ENCODE results near the gene FOXO3B.
A peak's percentile ranks its signal among the peaks of the same experiment; 100 is the strongest.
"Not testable (repeated sequence)": the region's sequence is repeated elsewhere in the genome, so short reads cannot be mapped to it uniquely, and the experiment has no call there.

The FOXO3B gene

DNA sequence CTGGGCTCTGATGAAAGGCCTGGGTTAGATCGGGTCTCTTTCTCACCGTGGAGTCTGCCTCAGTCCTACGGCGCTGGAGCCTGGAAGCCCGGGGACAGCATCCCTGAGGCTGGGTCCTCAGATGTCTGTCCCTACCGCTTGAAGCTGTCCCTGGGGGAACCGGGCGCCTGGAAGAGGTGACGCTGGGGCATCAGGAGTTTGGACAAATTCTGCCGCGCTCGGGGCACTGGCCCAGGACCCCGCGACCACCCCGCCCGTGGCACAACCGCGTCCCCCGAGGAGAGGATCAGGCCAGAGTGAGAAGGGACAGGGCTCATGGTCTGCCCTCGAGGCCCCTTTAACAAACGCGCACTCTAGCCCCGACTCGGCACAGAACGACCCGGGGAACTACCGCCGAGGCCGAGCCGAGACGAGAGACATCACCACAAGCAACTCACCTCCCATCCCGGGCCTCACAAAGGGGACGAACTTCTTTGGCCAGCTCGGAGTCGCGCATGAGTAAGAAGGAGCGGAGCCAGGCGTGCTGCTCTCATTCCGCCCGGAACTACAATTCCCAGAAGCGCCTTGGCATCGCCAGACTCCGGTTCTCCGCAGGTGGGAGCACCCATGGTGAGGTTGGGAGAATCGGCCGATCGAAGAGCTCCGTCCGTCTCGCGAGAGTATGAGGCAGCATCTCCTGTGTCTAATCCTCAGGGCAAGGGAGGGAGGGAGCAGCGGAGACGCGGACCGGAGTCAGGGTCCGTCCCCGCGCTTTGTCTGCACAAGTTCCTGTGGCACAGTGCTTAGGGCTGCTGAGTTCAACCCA, at the start of gene FOXO3B:
TSS of gene FOXO3B (minus strand) at position 548 of the 805 bp plus-strand sequence. CDS start 663 bp downstream, outside the sequence.
- peak; percentile 92 for DNase-seq (ENCODE audit: low read depth)

GRCh38 chr17:18723509-18723908, 41.4 kb upstream of the FOXO3B start:
- DNase-seq (ENCODE audit: low read depth): not testable (repeated sequence)

GRCh38 chr17:18722612-18723011, 40.5 kb upstream of the FOXO3B start:
- not testable (repeated sequence) for DNase-seq (ENCODE audit: low read depth)

DNA sequence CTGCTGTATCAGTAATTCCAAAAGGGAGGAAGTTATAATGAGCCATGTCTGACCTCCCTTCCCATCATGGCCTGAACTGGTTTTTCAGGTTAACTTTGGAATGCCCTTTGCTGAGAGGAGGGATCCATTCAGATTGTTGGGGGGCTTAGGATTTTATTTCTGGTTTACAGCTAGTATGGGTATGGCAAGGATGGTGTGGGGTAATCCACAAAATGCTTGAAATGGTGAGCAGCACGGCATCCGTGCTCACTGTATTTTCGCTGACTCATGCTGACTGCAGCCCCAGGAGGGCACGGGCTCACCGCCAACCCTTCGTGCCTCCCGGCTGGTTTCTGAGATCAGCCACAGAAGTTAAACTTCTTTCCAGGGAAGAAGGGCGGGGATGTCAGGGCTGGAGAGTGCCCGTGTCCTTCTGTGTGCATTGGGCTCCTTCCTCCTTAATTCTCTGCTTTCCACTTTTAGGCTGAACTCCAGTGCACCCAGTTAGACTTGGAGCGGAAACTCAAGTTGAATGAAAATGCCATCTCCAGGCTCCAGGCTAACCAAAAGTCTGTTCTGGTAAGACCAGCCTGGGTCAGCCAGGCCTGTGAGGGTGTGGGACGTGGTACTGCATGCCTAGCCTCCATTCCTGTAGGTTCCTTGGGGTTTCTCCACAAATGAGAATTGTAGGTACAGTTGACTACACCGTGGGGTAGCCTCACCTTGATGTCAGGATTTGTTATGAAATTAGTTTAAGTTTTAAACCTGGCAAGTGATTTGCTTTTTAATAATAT, 39.8 kb upstream of the FOXO3B start:
- DNase-seq (ENCODE audit: low read depth): not testable (repeated sequence)

DNA sequence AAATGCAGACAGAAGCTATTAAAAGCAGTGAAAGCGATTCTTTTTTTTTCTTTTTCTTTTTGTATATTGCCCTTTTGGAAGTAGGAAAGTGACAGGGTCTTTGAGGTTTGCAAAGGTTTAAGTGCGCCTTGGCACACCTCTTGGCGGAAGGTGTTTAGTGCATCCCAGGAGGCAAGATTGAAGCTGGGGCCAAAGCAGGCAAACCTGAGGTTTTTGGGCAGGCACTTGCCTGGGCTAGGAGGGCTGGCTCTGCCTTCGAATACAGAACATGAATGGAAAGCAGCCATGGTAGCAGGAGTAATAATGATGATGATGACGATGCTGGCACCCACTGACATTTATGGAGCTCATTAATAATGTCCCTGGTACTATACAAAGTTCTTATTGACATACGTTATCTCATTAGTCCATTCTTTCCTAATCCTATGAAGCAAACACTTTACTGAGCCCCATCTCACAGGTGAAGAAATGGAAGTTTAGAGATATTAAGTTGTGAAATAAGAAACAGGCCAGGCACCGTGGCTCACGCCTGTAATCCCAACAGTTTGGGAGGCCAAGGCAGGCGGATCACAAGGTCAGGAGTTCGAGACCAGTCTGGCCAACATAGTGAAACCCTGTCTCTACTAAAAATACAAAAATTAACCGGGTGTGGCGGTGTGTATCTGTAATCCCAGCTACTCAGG, 37.5 kb upstream of the FOXO3B start:
- not testable (repeated sequence) for DNase-seq (ENCODE audit: low read depth)

GRCh38 chr17:18718643-18719427, 36.7 kb upstream of the FOXO3B start:
- DNase-seq (ENCODE audit: low read depth): not testable (repeated sequence)

DNA sequence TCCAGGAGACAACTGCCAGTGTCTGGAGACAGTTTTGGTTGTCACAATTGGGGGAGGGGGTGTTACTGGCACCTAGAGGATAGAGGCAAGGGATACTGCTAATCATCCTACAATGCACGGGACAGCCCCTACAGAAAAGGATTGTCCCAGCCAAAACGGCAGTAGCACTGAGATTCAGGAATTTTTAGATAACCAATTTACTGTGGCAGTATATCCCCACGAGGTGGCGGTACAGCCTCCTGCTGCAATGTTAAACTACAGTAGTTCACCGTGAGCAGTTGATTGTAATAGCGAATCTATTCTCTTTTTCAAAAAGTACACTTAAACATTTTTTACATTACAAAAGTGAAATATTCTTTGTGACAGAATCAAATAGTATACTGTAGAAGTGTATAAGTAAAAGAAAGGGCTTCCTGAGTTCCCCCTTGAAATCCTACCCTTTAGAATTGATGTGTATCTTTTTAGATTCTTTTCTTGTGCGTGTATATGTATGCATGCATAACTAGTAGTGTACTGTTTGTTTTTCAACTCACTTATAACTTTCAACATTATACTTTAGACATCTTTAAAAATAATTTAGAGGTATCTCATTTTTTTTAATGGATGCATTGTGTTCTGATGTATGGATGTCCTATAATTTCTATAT, 30.4 kb upstream of the FOXO3B start:
- peak; percentile 43 for DNase-seq (ENCODE audit: low read depth)

GRCh38 chr17:18708215-18708614, 26.1 kb upstream of the FOXO3B start:
- DNase-seq (ENCODE audit: low read depth): not testable (repeated sequence)

DNA sequence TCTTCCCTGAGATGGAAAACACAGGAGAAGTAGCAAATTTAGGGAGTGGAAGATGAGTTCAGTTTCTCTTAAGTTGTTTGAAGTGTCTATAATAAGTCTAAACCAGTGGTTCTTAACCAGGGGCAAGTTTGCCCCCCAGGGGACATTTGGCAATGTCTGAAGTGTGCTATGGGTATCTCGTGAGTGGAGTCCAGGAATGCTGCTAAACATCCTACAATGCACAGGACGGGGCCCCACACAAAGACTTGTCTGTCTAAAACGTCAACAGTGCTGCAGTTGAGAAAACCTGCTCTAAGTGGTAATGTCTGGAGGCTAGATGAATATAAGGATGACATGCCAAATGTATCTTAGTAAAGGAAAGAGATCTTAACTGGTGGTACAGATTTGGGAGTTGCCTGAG, 23.8 kb upstream of the FOXO3B start:
- not testable (repeated sequence) for DNase-seq (ENCODE audit: low read depth)

DNA sequence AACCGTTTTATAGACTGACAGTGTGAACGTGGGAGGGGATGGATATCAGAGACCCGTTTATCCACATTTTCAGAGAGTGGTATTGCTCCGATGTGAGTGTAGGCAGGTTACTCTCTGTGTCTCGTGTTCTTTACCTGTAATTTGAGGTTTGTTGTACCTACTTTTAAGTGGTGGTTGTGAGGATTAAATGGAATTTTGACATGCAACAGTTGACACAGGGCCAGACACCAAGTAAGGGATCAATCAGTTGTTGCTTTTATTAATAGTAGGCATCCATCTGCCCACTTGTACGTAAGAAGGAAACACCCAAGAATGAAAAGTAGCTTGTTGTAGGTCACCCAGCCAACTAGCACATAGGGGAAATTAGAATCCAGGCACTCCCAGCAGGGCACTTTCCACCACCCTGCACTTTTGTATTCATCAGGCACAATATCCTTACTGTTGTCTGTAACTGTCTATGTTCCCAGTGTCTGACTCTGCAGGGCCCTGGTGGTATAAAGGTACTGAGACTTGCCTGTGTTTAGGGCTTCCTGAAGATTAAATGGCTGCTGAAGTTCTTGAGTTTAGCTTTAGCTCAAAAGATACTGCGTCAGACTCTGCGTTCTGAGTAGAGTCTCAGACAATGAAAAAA, 16.5 kb upstream of the FOXO3B start:
- DNase-seq (ENCODE audit: low read depth): not testable (repeated sequence)

GRCh38 chr17:18695143-18695542, 13.0 kb upstream of the FOXO3B start:
- DNase-seq (ENCODE audit: low read depth): not testable (repeated sequence)

DNA sequence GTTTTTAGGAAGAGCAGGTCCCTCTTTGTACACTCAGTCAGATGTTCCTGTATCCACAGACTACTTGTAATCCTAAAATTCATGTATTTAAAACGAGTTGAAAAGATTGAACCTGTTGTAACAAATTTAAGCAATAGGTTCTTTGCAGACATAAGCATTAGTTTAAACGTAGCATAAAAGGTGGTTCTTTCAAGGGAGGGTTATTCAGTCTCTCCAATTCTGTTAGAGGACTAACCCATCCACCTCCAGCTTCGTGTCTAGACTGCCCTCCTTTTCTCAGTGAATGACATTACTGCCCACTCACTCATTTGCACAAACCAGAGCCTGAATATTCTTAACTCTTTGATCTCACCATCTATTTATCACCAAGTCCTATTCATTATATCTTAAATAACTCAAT, 554 bp upstream of the FOXO3B start:
- DNase-seq (ENCODE audit: low read depth): not testable (repeated sequence)

DNA sequence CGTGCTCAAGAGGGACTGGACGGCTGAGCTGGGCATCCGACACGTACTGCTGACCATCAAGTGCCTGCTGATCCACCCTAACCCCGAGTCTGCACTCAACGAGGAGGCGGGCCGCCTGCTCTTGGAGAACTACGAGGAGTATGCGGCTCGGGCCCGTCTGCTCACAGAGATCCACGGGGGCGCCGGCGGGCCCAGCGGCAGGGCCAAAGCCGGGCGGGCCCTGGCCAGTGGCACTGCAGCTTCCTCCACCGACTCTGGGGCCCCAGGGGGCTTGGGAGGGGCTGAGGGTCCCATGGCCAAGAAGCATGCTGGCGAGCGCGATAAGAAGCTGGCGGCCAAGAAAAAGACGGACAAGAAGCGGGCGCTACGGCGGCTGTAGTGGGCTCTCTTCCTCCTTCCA, 4.7 kb downstream of the FOXO3B start:
- not testable (repeated sequence) for DNase-seq (ENCODE audit: low read depth)

DNA sequence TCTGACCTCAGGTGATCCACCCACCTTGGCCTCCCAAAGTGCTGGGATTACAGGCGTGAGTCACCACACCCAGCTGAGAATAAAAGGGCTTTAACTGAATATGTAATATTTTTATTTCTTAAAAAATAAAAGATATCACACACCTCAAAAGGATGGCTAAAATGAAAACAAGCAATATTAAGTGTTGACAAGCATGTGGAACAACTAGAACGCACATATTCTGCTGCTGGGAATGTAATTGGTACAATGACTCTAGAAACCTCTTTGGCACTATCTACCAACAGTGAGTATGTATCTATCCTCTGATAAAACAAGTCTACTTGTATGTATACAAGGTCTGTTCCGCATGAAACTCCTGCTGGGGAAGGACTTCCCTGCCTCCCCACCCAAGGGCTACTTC, 5.2 kb downstream of the FOXO3B start:
- not testable (repeated sequence) for DNase-seq (ENCODE audit: low read depth)

GRCh38 chr17:18672395-18673227, 9.5 kb downstream of the FOXO3B start:
- not testable (repeated sequence) for DNase-seq (ENCODE audit: low read depth)

DNA sequence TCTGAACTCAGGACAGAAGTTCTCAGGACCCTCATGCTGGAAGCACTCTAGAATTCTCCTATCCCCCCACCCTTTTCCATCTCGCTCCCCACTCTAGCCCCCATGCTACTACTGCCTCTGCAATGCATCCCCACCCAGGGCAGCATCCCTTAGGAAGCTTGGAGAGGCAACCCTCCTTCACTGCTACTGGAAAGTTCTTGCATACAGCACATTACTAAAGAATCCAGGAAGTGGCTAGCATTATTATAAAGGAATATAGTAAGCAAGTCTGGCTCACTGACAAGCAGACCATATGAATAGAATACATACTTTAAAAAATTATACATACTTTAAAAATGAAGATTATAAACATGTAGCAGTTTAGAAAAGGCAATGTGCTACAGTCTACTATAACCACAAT, 13.5 kb downstream of the FOXO3B start:
- not testable (repeated sequence) for DNase-seq (ENCODE audit: low read depth)

DNA sequence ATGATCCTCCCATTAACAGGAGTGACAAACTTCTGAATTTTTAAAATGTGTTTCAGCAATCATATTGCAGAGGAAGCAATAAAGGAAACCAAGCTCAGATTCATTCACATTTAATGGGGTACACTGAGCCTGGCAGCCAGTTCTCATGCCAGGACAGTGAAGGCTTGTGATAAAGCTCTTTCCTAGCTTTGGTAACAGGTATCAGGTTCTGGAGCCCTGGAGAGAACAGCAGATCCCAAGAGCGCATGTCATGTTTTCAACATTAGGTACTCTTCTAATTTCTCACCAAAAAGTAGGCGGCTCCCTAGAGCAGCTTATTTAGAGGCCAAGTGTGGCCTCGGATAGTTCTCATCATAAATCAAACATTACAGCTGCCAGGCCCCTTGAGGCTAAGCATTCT, 14.6 kb downstream of the FOXO3B start:
- not testable (repeated sequence) for DNase-seq (ENCODE audit: low read depth)

DNA sequence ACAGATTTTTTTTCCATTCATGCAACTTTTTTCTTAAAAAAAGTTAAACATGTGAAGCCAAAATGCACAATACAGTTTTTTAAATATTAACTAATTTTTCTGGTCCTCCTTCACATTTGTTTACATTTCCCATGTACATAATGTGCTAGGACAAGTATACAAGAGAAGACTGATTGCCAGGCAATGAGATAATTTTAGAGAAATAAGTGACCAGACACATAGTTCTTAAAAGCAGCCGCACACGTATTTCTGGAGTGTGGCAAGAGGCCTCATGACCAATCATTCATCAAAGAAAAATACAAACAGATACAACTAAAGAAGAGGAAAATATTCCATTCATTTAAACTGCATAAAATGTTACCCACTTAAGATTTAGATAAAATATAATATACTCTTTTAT, 15.8 kb downstream of the FOXO3B start:
- not testable (repeated sequence) for DNase-seq (ENCODE audit: low read depth)

DNA sequence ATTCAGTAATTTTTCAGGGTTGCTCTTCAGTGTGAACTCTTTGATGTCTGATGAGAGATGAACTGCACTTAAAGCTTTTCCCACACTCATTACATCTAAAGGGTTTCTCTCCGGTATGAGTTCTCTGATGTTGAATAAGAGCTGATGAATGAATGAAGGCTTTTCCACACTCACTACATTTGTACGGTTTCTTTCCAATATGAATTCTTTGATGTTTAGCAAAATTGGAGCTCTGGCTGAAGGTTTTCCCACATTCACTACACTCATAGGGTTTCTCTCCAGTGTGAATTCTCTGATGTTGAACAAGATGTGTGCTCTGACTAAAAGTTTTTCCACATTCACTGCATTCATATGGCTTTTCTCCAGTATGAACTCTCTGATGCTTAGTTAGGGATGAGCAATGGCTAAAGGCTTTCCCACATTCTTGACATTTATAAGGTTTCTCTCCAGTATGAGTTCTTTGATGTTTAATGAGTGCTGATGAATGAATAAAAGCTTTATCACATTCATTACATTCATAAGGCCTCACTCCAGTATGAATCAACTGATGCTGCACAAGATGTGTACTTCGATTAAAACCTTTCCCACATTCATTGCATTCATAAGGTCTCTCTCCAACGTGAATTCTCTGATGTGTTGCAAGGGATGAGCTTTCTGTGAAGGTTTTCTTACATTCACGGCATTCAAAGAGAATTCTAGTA, 20.0 kb downstream of the FOXO3B start:
- DNase-seq (ENCODE audit: low read depth): not testable (repeated sequence)

All from fibroblast of the conjunctiva (primary cell).